Body of pancreas (tissue), 4 donors: ENCODE measurements around the gene NOL3. TPM values are rescaled to one million over a fixed set of nuclear protein-coding genes. Genes with fewer than 3 reads are reported as not detected.

ENCODE experiments used
- ATAC-seq: fragments of 150-250 bp; one replicate; pipeline ENCODE4 v1.9.1; 2016
- DNase-seq, 4 donors: peaks; one replicate each; pipeline ENCODE4 v3.0.0-alpha.2; 2019
- H3K27ac ChIP-seq, 4 donors: fragments of 200-600 bp; sonication (generic); 1 replicate in 3 of 4; 2 replicates in 1 of 4; pipeline versions ENCODE4 v1.5.1 to v1.6.1; 2016 to 2019; ENCODE audit warnings: mild to moderate bottlenecking in 1 of 4, mixed read lengths in 1 of 4, moderate library complexity in 1 of 4
- H3K27me3 ChIP-seq, 2 donors: fragments of 200-600 bp; sonication (generic); one replicate each; pipeline ENCODE4 v1.6.0; 2016; ENCODE audit warnings: mild to moderate bottlenecking in 1 of 2
- H3K36me3 ChIP-seq, 2 donors: fragments of 200-600 bp; sonication (generic); replicated peaks in 1 of 2; 2 replicates each; pipeline ENCODE4 v1.5.1; 2016; ENCODE audit warnings: low read depth in 2 of 2; ENCODE audit not compliant: insufficient read depth in 1 of 2
- H3K4me1 ChIP-seq: fragments of 200-600 bp; sonication (generic); one replicate; pipeline ENCODE4 v1.6.0; 2016
- H3K4me3 ChIP-seq, 2 donors: fragments of 200-600 bp; sonication (generic); 1 replicate in 1 of 2; 2 replicates in 1 of 2; pipeline ENCODE4 v1.5.1; 2016 to 2019
- H3K9me3 ChIP-seq, 3 donors: fragments of 200-600 bp; sonication (generic); 1 replicate in 2 of 3; 2 replicates in 1 of 3; pipeline ENCODE4 v1.5.1; 2016
- POLR2A ChIP-seq, 3 donors: fragments of 450-650 bp; IDR thresholded peaks; one replicate each; pipeline ENCODE4 v1.6.1; 2016; ENCODE audit warnings: antibody characterized with exemption in 3 of 3, mild to moderate bottlenecking in 2 of 3
- WGBS, 2 donors: methylation state at CpG; one replicate each; pipeline ENCODE4 v1.1.5; 2017; 5-methylcytosine and 5-hydroxymethylcytosine counted together
- intact Hi-C: fragments of 100-400 bp; cut with DNase I; formaldehyde crosslinking; loops from one replicate; pipeline ENCODE4 v1.15.1; 2023
- total RNA-seq, 2 donors: library from RNA; depleted of rRNA; stranded (reverse); fragments of >200 nt; gene quantifications; one replicate each; pipeline ENCODE4 v1.1.0, GENCODE V29; 2016
- TF ChIP-seq, protein P1 (sequence below), 7 experiments: fragments of 450-650 bp in 4 of 7; fragments of 200-600 bp in 3 of 7; sonication (generic) in 3 of 7; IDR thresholded peaks; one replicate each; pipeline ENCODE4 v1.5.1; 2016 to 2019; ENCODE audit warnings: antibody characterized with exemption in 7 of 7

NOL3 gene
- total RNA-seq, 2 donors from 2014 or later = 51.1 to 78.8 TPM

GRCh38 chr16:67198238-67198734 lies 27.9 kb downstream of the NOL3 start:
- Histone ChIP-seq H3K9me3 (no peaks in the 10 kb centered on the region), H3K27me3 (no peaks in the 10 kb centered on the region), H3K4me1 (peaks cover 36% of the 10 kb centered on the region), H3K4me3 (no peak overlapping the region), H3K27ac (peak overlapping the region; percentile 50 to 88 (median 76)), H3K36me3 (peaks cover 26 to 41% of the 10 kb centered on the region in 2 donors)
- WGBS, 2 donors = 42 to 43% methylated on average over 8 to 11 of the region's 12 CpGs
- DNase-seq (peak; percentile 48 to 67 (median 54)), ATAC-seq (peak; percentile 29)
- intact Hi-C loops = no loop called here
- TF ChIP-seq POLR2A (IDR thresholded peaks at IDR 0.05) = no peak
- TF ChIP-seq, protein P1, sequence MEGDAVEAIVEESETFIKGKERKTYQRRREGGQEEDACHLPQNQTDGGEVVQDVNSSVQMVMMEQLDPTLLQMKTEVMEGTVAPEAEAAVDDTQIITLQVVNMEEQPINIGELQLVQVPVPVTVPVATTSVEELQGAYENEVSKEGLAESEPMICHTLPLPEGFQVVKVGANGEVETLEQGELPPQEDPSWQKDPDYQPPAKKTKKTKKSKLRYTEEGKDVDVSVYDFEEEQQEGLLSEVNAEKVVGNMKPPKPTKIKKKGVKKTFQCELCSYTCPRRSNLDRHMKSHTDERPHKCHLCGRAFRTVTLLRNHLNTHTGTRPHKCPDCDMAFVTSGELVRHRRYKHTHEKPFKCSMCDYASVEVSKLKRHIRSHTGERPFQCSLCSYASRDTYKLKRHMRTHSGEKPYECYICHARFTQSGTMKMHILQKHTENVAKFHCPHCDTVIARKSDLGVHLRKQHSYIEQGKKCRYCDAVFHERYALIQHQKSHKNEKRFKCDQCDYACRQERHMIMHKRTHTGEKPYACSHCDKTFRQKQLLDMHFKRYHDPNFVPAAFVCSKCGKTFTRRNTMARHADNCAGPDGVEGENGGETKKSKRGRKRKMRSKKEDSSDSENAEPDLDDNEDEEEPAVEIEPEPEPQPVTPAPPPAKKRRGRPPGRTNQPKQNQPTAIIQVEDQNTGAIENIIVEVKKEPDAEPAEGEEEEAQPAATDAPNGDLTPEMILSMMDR (IDR thresholded peaks at IDR 0.05) = peak; percentile 22 to 81 (median 69)

- TF ChIP-seq POLR2A (IDR thresholded peaks at IDR 0.05) = peak; percentile 65 to 75 (median 74)
- TF ChIP-seq, protein P1 (IDR thresholded peaks at IDR 0.05) = peak; percentile 39 to 80 (median 68)
- Histone ChIP-seq H3K9me3 (no peaks in the 10 kb centered on the region), H3K4me1 (peaks cover 28% of the 10 kb centered on the region), H3K27me3 (no peaks in the 10 kb centered on the region), H3K27ac (peak within 1 kb of the TSS; percentile 67 to 88 (median 76)), H3K36me3 (peaks cover 28 to 49% of the 10 kb centered on the region in 2 donors), H3K4me3 (peak within 1 kb of the TSS; percentile 49 to 93)
- DNase-seq = peak; percentile 79 to 85 (median 82)
- WGBS, 2 donors = 15 to 24% methylated on average over 6 to 59 of the region's 61 CpGs
- peak; percentile 83 for ATAC-seq
- intact Hi-C loops = no loop called here
Observed at GRCh38 chr16:67199011-67199807, 28.9 kb downstream of the NOL3 start, which contains the start of gene ELMO3. Gene ELMO3 (plus strand): TSS chr16:67199131. CDS start chr16:67199327, 196 bp downstream.

- peaks cover 28% of the 10 kb centered on the region for H3K4me1 ChIP-seq
- WGBS, 2 donors = 15 to 17% methylated on average over 15 to 16 of the region's 22 CpGs
- TF ChIP-seq, protein P1 (IDR thresholded peaks at IDR 0.05) = peak in 4 of 7 experiments; percentile 3 to 16 (median 8)
- TF ChIP-seq POLR2A (IDR thresholded peaks at IDR 0.05) = no peak
- intact Hi-C loops = no loop called here
- no peaks in the 10 kb centered on the region for H3K9me3 ChIP-seq
- H3K4me3 ChIP-seq = peak overlapping the region; percentile 49 to 93
- peak overlapping the region; percentile 67 to 88 (median 76) for H3K27ac ChIP-seq
- H3K27me3 ChIP-seq = no peaks in the 10 kb centered on the region
- H3K36me3 ChIP-seq = peaks cover 28 to 48% of the 10 kb centered on the region in 2 donors
- DNase-seq (peak in 1 of 4 donors; percentile 41), ATAC-seq (peak; percentile 10)
Observed at GRCh38 chr16:67199808-67200198, 29.5 kb downstream of the NOL3 start.

GRCh38 chr16:67200491-67200890 lies 30.2 kb downstream of the NOL3 start:
- Histone ChIP-seq H3K36me3 (peaks cover 24 to 45% of the 10 kb centered on the region in 2 donors), H3K9me3 (no peaks in the 10 kb centered on the region), H3K27me3 (no peaks in the 10 kb centered on the region), H3K4me1 (peaks cover 28% of the 10 kb centered on the region), H3K27ac (peak overlapping the region in 1 of 4 donors; percentile 81), H3K4me3 (no peak overlapping the region)
- WGBS, 2 donors = 84 to 93% methylated on average over 3 to 4 of the region's 8 CpGs
- intact Hi-C loops = no loop called here
- TF ChIP-seq, protein P1 (IDR thresholded peaks at IDR 0.05) = no peak
- TF ChIP-seq POLR2A (IDR thresholded peaks at IDR 0.05) = no peak
- DNase-seq (no peak), ATAC-seq (no peak)
